ENCODE results near the gene LAPTM5. TPM values are rescaled to one million over a fixed set of nuclear protein-coding genes. Genes with fewer than 3 reads are reported as not detected.

Gene LAPTM5
- total and polyA plus RNA-seq, 2 donors (not counting 1 experiment from before 2014, with no cell fraction given) = 1,384 to 1,519 TPM

GRCh38 chr1:30801771-30802198 is 44.2 kb upstream of the LAPTM5 start:
- ChIA-PET CTCF (interaction anchor here (0.6 to 12.5 kb wide), 46 partner anchors 9 to 1925 kb away, joined by 3 to 337 read pairs (median 5); partner anchors contain the start of gene MATN1), POLR2A (interaction anchor here (0.5 kb wide), 1 partner anchor 353 kb away, joined by 3 read pairs; no protein-coding TSS in a partner anchor)
- peaks cover 0 to 42% (median 10%) of the 10 kb centered on the region in 4 experiments for H3K27me3 ChIP-seq (replicated peaks in 1 of 4; ENCODE audit: control extremely low read depth in 1 of 4, control insufficient read depth in 3 of 4, insufficient read depth in 4 of 4, low read length in 3 of 4)
- 4% methylated on average over 19 of the region's 19 CpGs for WGBS (ENCODE audit: insufficient coverage)
- no peaks in the 10 kb centered on the region for H3K36me3 ChIP-seq (replicated peaks in 1 of 2; ENCODE audit: control extremely low read depth in 1 of 2, control insufficient read depth in 1 of 2, extremely low read depth in 1 of 2, insufficient read depth in 2 of 2, low read length in 1 of 2)
- ATAC-seq (ENCODE audit: low read depth) = peak; percentile 68
- H3K4me1 ChIP-seq (ENCODE audit: control insufficient read depth in 2 of 2, insufficient read depth in 2 of 2, low read length in 2 of 2) = peaks cover 10 to 13% of the 10 kb centered on the region in 2 donors
- intact Hi-C loops (cut with micrococcal nuclease) = loop anchor here (1.0 to 2.0 kb wide), 3 partner anchors 55 to 128 kb away; no protein-coding TSS in a partner anchor
- no peaks in the 10 kb centered on the region for H3K79me2 ChIP-seq (ENCODE audit: control insufficient read depth, insufficient read depth, low read length)
- DNase-seq = peak; percentile 82
- H3K4me2 ChIP-seq (replicated peaks; ENCODE audit: low read depth, low read length, poor library complexity, severe bottlenecking) = peak overlapping the region; percentile 29
- H3K4me3 ChIP-seq (ENCODE audit: control extremely low read depth in 1 of 5, extremely low read depth in 1 of 5, insufficient read depth in 1 of 5, low read depth in 2 of 5, low read length in 4 of 5) = no peak overlapping the region
- Mint-ChIP-seq H3K27me3 (peaks cover 26% of the 10 kb centered on the region), H3K9me3 (ENCODE audit: insufficient read depth) (no peaks in the 10 kb centered on the region), H3K27ac (no peak overlapping the region), H3K4me3 (no peak overlapping the region), H3K4me1 (peaks cover 14% of the 10 kb centered on the region)
- H3K27ac ChIP-seq (ENCODE audit: low read length in 2 of 2) = no peak overlapping the region
- H4K20me1 ChIP-seq (ENCODE audit: control insufficient read depth, insufficient read depth, low read length, poor library complexity, severe bottlenecking) = no peaks in the 10 kb centered on the region
- no peaks in the 10 kb centered on the region for H3K9me3 ChIP-seq (ENCODE audit: control extremely low read depth in 1 of 3, control insufficient read depth in 2 of 3, insufficient read depth in 1 of 3, low read length in 2 of 3)
- TF ChIP-seq, protein P1, sequence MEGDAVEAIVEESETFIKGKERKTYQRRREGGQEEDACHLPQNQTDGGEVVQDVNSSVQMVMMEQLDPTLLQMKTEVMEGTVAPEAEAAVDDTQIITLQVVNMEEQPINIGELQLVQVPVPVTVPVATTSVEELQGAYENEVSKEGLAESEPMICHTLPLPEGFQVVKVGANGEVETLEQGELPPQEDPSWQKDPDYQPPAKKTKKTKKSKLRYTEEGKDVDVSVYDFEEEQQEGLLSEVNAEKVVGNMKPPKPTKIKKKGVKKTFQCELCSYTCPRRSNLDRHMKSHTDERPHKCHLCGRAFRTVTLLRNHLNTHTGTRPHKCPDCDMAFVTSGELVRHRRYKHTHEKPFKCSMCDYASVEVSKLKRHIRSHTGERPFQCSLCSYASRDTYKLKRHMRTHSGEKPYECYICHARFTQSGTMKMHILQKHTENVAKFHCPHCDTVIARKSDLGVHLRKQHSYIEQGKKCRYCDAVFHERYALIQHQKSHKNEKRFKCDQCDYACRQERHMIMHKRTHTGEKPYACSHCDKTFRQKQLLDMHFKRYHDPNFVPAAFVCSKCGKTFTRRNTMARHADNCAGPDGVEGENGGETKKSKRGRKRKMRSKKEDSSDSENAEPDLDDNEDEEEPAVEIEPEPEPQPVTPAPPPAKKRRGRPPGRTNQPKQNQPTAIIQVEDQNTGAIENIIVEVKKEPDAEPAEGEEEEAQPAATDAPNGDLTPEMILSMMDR (IDR thresholded peaks at IDR 0.05) = peak; percentile 97
- no peak for TF ChIP-seq EZH2 (IDR thresholded peaks at IDR 0.05; ENCODE audit: borderline replicate concordance, insufficient read depth, low read depth, low read length, poor library complexity, severe bottlenecking)
- no peak overlapping the region for H3K9ac ChIP-seq (ENCODE audit: low read length)
- no peak overlapping the region for H2AFZ ChIP-seq (ENCODE audit: insufficient read depth, low read depth, low read length, poor library complexity, severe bottlenecking)

DNA sequence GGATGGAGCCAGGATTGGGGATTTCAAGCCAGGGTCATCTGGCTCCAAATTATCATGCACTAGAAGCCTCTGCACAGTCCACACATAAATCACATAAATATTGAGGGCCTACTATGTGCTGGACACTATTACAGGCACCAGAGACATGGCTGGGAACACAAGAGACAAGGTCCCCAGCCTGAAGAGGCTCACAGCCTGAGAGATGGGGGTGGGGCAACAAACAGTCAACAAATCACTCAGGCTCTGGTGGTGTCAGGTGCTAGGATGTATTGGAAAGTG is 41.6 kb upstream of the LAPTM5 start:
- Mint-ChIP-seq H3K4me3 (no peak overlapping the region), H3K4me1 (peaks cover 4% of the 10 kb centered on the region), H3K27me3 (peaks cover 11% of the 10 kb centered on the region), H3K27ac (no peak overlapping the region), H3K9me3 (ENCODE audit: insufficient read depth) (no peaks in the 10 kb centered on the region)
- Histone ChIP-seq H3K9ac (ENCODE audit: low read length) (no peak overlapping the region), H3K27me3 (replicated peaks in 1 of 4; ENCODE audit: control extremely low read depth in 1 of 4, control insufficient read depth in 3 of 4, insufficient read depth in 4 of 4, low read length in 3 of 4) (peaks cover 0 to 25% (median 7%) of the 10 kb centered on the region in 4 experiments), H3K4me1 (ENCODE audit: control insufficient read depth in 2 of 2, insufficient read depth in 2 of 2, low read length in 2 of 2) (peaks cover 3 to 6% of the 10 kb centered on the region in 2 donors), H2AFZ (ENCODE audit: insufficient read depth, low read depth, low read length, poor library complexity, severe bottlenecking) (no peak overlapping the region), H3K36me3 (replicated peaks in 1 of 2; ENCODE audit: control extremely low read depth in 1 of 2, control insufficient read depth in 1 of 2, extremely low read depth in 1 of 2, insufficient read depth in 2 of 2, low read length in 1 of 2) (no peaks in the 10 kb centered on the region), H3K79me2 (ENCODE audit: control insufficient read depth, insufficient read depth, low read length) (no peaks in the 10 kb centered on the region), H3K4me2 (replicated peaks; ENCODE audit: low read depth, low read length, poor library complexity, severe bottlenecking) (no peak overlapping the region), H4K20me1 (ENCODE audit: control insufficient read depth, insufficient read depth, low read length, poor library complexity, severe bottlenecking) (no peaks in the 10 kb centered on the region), H3K9me3 (ENCODE audit: control extremely low read depth in 1 of 3, control insufficient read depth in 2 of 3, insufficient read depth in 1 of 3, low read length in 2 of 3) (no peaks in the 10 kb centered on the region), H3K27ac (ENCODE audit: low read length in 2 of 2) (no peak overlapping the region), H3K4me3 (ENCODE audit: control extremely low read depth in 1 of 5, extremely low read depth in 1 of 5, insufficient read depth in 1 of 5, low read depth in 2 of 5, low read length in 4 of 5) (no peak overlapping the region)
- DNase-seq (no peak), ATAC-seq (ENCODE audit: low read depth) (no peak)
- TF ChIP-seq, protein P1 (IDR thresholded peaks at IDR 0.05) = no peak
- TF ChIP-seq EZH2 (IDR thresholded peaks at IDR 0.05; ENCODE audit: borderline replicate concordance, insufficient read depth, low read depth, low read length, poor library complexity, severe bottlenecking) = no peak
- intact Hi-C loops (cut with micrococcal nuclease) = no loop called here
- CTCF ChIA-PET = interaction anchor here (4.3 to 12.5 kb wide), 3 partner anchors 13 to 113 kb away, joined by 20 to 337 read pairs (median 74); no protein-coding TSS in a partner anchor
- POLR2A ChIA-PET = no interaction called here

Data from B cell (primary cell).